ENCODE data around the gene CDH23.

GRCh38 chr10:71753091-71753959 lies 356.6 kb downstream of the CDH23 start:
- TF ChIP-seq CTCF (IDR thresholded peaks at IDR 0.05) (no peak), POLR2A (IDR thresholded peaks at IDR 0.05) (peak in 1 of 4 donors; percentile 54)

Measured in upper lobe of left lung (tissue), 4 donors.